ENCODE data around the gene MCM10. TPM values are rescaled to one million over a fixed set of nuclear protein-coding genes. Genes with fewer than 3 reads are reported as not detected.

MCM10 gene
- total and polyA plus RNA-seq, 2 experiments from 2014 or later, result 3.1 to 3.6 TPM

GRCh38 chr10:13222566-13222965 is 61.2 kb downstream of the MCM10 start:
- Histone ChIP-seq H3K9me2 (replicated peaks; ENCODE audit: insufficient read depth) (no peaks in the 10 kb centered on the region), H3K4me1 (ENCODE audit: insufficient read depth) (no peaks in the 10 kb centered on the region), H3K27me3 (no peaks in the 10 kb centered on the region), H3K79me2 (no peaks in the 10 kb centered on the region), H3K27ac (no peak overlapping the region), H3K9me3 (ENCODE audit: low read depth) (no peaks in the 10 kb centered on the region), H3K4me2 (no peak overlapping the region), H3K4me3 (no peak overlapping the region), H4K20me1 (ENCODE audit: insufficient read depth, poor library complexity, severe bottlenecking) (no peaks in the 10 kb centered on the region), H2AFZ (no peak overlapping the region), H3K36me3 (replicated peaks; ENCODE audit: insufficient read depth, low read depth) (no peaks in the 10 kb centered on the region)
- no peak for DNase-seq (ENCODE audit: low spot score)
- TF ChIP-seq EZH2phosphoT487 (IDR thresholded peaks at IDR 0.05; ENCODE audit: low read depth, severe bottlenecking, unreplicated experiment) (no peak), EZH2 (IDR thresholded peaks at IDR 0.05; ENCODE audit: borderline replicate concordance) (no peak), CTCF (IDR thresholded peaks at IDR 0.05; ENCODE audit: poor library complexity) (no peak)
- WGBS (ENCODE audit: low lambda C conversion rate, missing lambda C conversion rate), result 95% methylated on average over 7 of the region's 7 CpGs

GRCh38 chr10:13223241-13223640 is 61.9 kb downstream of the MCM10 start:
- Histone ChIP-seq H3K79me2 (no peaks in the 10 kb centered on the region), H3K36me3 (replicated peaks; ENCODE audit: insufficient read depth, low read depth) (no peaks in the 10 kb centered on the region), H3K9me2 (replicated peaks; ENCODE audit: insufficient read depth) (no peaks in the 10 kb centered on the region), H3K27ac (no peak overlapping the region), H3K27me3 (no peaks in the 10 kb centered on the region), H2AFZ (no peak overlapping the region), H3K4me3 (no peak overlapping the region), H3K4me2 (no peak overlapping the region), H4K20me1 (ENCODE audit: insufficient read depth, poor library complexity, severe bottlenecking) (no peaks in the 10 kb centered on the region), H3K9me3 (ENCODE audit: low read depth) (no peaks in the 10 kb centered on the region), H3K4me1 (ENCODE audit: insufficient read depth) (no peaks in the 10 kb centered on the region)
- no peak for DNase-seq (ENCODE audit: low spot score)
- TF ChIP-seq EZH2 (IDR thresholded peaks at IDR 0.05; ENCODE audit: borderline replicate concordance) (no peak), EZH2phosphoT487 (IDR thresholded peaks at IDR 0.05; ENCODE audit: low read depth, severe bottlenecking, unreplicated experiment) (no peak), CTCF (IDR thresholded peaks at IDR 0.05; ENCODE audit: poor library complexity) (no peak)
- WGBS (ENCODE audit: low lambda C conversion rate, missing lambda C conversion rate), result 94% methylated on average over 9 of the region's 9 CpGs

- H3K9me2 ChIP-seq (replicated peaks; ENCODE audit: insufficient read depth), result no peaks in the 10 kb centered on the region
These were observed 63.0 kb downstream of the MCM10 start for GRCh38 chr10:13224210-13224995.

More at GRCh38 chr10:13224210-13224995, 63.0 kb downstream of the MCM10 start:
- Histone ChIP-seq H3K4me1 (ENCODE audit: insufficient read depth) (no peaks in the 10 kb centered on the region), H3K4me3 (no peak overlapping the region), H3K79me2 (no peaks in the 10 kb centered on the region), H2AFZ (no peak overlapping the region), H3K4me2 (no peak overlapping the region), H4K20me1 (ENCODE audit: insufficient read depth, poor library complexity, severe bottlenecking) (no peaks in the 10 kb centered on the region), H3K27me3 (no peaks in the 10 kb centered on the region), H3K9me3 (ENCODE audit: low read depth) (no peaks in the 10 kb centered on the region), H3K36me3 (replicated peaks; ENCODE audit: insufficient read depth, low read depth) (no peaks in the 10 kb centered on the region), H3K27ac (no peak overlapping the region)
- DNase-seq (ENCODE audit: low spot score), result no peak
- TF ChIP-seq EZH2 (IDR thresholded peaks at IDR 0.05; ENCODE audit: borderline replicate concordance) (no peak), EZH2phosphoT487 (IDR thresholded peaks at IDR 0.05; ENCODE audit: low read depth, severe bottlenecking, unreplicated experiment) (no peak), CTCF (IDR thresholded peaks at IDR 0.05; ENCODE audit: poor library complexity) (no peak)
- WGBS (ENCODE audit: low lambda C conversion rate, missing lambda C conversion rate), result 93% methylated on average over 11 of the region's 11 CpGs
